Erythroblast (primary cell): ENCODE data around the gene B3GALNT2.

ENCODE experiments used
- GATA1 ChIP-seq: IDR thresholded peaks from 2 replicates; pipeline ENCODE4 v1.6.1; 2011; ENCODE audit warnings: low read depth, mild to moderate bottlenecking, control low read depth, low read length, moderate library complexity
- POLR2A ChIP-seq: IDR thresholded peaks from 2 replicates; pipeline ENCODE4 v1.6.1; 2011; ENCODE audit warnings: mild to moderate bottlenecking, low read length

DNA sequence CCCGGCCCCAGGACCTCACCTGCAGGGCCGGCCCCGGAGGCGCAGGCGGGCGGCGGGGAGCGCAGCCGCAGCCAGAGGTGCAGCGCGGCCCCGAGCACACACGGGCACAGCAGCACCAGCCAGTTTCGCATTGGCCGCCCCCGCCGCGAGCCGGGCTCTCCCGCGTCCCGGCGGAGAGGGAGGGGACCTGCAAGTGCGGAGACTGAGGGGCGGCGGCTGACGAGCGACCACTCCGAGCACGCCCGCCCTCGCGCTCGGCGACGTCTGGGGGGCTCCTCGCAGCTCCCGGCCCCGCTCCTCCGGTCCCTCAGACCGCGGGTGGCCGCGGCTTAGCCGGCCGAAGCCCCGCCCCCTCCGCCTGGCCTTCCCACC, at the start of gene B3GALNT2:
- peak; percentile 75 for TF ChIP-seq POLR2A
- TF ChIP-seq GATA1: no peak
